ENCODE measurements around the gene SCD5.

GRCh38 chr4:82780752-82781231 lies 17.8 kb downstream of the SCD5 start:
- TF ChIP-seq CTCF (IDR thresholded peaks at IDR 0.05; ENCODE audit: extremely low read depth in 1 of 2, insufficient read depth in 1 of 2, low read depth in 1 of 2, low read length in 2 of 2) (no peak), POLR2A (IDR thresholded peaks at IDR 0.05; ENCODE audit: low read depth, low read length) (no peak), EZH2 (IDR thresholded peaks at IDR 0.05; ENCODE audit: borderline replicate concordance, low read depth, low read length, severe bottlenecking) (no peak), POLR2AphosphoS5 (IDR thresholded peaks at IDR 0.05; ENCODE audit: insufficient read depth, low read depth, low read length) (no peak), JUN (IDR thresholded peaks at IDR 0.05; ENCODE audit: borderline replicate concordance, insufficient read depth, insufficient read length, low read depth) (no peak), MYC (IDR thresholded peaks at IDR 0.05; ENCODE audit: low read depth, low read length) (no peak), FOS (IDR thresholded peaks at IDR 0.05; ENCODE audit: borderline replicate concordance, insufficient read depth, low read length) (no peak), GATA2 (IDR thresholded peaks at IDR 0.05; ENCODE audit: insufficient read depth, insufficient read length, low read depth, low read length) (peak; percentile 22)
- TF ChIP-seq, protein P1, sequence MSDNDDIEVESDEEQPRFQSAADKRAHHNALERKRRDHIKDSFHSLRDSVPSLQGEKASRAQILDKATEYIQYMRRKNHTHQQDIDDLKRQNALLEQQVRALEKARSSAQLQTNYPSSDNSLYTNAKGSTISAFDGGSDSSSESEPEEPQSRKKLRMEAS (IDR thresholded peaks at IDR 0.05; ENCODE audit: insufficient read depth, insufficient read length) = no peak

Measured in endothelial cell of umbilical vein (primary cell).